Measurements from ENCODE around the gene PLK2.

DNA sequence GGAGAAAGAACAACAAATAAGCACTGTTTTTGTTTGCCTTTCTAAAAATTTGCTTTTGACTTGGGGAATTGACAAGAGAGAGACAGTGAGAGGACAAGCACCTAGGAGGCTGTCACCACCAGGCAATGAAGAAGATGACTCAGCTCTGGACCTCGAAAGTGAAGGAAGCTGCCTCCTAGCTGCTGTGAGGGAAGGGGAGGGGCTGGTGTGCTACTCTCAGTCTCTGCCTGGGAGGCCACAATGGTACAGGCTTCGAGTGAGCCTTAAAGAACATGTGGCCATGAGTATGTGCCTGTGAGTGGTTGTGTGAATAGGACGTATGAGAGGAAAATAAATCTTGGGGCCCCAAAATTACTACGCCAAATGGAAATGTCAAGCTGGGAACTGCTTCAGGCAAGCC is 7.1 kb upstream of the PLK2 start:
- no peak for TF ChIP-seq POLR2AphosphoS5 (IDR thresholded peaks at IDR 0.05; ENCODE audit: low read depth, low read length)
- TF ChIP-seq, protein P1, sequence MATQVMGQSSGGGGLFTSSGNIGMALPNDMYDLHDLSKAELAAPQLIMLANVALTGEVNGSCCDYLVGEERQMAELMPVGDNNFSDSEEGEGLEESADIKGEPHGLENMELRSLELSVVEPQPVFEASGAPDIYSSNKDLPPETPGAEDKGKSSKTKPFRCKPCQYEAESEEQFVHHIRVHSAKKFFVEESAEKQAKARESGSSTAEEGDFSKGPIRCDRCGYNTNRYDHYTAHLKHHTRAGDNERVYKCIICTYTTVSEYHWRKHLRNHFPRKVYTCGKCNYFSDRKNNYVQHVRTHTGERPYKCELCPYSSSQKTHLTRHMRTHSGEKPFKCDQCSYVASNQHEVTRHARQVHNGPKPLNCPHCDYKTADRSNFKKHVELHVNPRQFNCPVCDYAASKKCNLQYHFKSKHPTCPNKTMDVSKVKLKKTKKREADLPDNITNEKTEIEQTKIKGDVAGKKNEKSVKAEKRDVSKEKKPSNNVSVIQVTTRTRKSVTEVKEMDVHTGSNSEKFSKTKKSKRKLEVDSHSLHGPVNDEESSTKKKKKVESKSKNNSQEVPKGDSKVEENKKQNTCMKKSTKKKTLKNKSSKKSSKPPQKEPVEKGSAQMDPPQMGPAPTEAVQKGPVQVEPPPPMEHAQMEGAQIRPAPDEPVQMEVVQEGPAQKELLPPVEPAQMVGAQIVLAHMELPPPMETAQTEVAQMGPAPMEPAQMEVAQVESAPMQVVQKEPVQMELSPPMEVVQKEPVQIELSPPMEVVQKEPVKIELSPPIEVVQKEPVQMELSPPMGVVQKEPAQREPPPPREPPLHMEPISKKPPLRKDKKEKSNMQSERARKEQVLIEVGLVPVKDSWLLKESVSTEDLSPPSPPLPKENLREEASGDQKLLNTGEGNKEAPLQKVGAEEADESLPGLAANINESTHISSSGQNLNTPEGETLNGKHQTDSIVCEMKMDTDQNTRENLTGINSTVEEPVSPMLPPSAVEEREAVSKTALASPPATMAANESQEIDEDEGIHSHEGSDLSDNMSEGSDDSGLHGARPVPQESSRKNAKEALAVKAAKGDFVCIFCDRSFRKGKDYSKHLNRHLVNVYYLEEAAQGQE (IDR thresholded peaks at IDR 0.05; ENCODE audit: insufficient read depth in 1 of 2, low read depth in 2 of 2, low read length in 2 of 2): no peak
- TF ChIP-seq SIN3A (IDR thresholded peaks at IDR 0.05; ENCODE audit: borderline replicate concordance, insufficient read depth, low read length): no peak

Measured in PFSK-1 (cell line).